Measurements from ENCODE around the gene ATP4A. TPM values are rescaled to one million over a fixed set of nuclear protein-coding genes. Genes with fewer than 3 reads are reported as not detected.

The ATP4A gene
- total RNA-seq, 3 donors from 2014 or later (not counting 1 experiment from before 2014, with no cell fraction given): not detected

DNA sequence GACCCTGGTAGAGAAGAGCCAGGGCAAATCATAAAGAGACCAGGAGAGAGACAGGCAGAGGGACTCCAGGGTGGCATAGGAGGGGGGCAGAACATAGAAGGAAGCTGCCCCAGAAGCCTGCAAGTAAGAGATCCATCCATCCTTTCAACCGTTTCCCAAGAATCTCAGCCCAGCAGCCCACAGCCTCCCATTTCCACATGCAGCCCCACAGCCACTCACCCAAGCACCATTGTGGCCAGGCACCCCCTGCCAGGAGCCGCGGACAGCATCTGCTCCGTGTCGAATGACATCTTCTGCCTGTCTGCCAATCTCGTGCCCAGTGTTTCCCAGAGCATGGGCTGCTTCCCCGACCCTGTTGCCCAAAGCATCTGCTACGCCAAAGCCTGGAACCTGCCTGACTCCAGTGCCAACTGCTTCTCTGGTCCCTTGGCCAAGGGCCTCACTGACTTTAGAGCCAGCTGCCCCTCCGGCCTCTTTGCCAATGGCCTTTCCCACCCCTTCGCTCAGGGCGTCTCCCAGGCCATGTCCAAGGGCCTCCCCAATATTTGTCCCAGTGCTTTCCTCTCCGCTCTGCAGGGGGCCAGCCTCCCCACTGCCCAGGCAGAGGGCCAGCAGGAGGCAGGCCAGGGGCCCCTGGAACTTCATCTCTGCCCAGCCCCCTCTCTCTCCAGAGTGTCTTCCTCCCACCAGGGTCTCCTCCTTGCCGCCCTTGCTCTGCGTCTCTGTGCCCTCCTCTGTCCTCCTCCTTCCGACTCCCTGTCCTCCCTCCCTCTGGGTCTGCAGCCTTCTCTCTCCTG is 50.4 kb downstream of the ATP4A start:
- Mint-ChIP-seq H3K27me3 (ENCODE audit: low read depth in 2 of 2) (peaks cover 7 to 19% of the 10 kb centered on the region in 2 donors), H3K4me1 (peaks cover 8 to 24% of the 10 kb centered on the region in 2 donors), H3K9me3 (no peaks in the 10 kb centered on the region), H3K36me3 (no peaks in the 10 kb centered on the region), H3K4me3 (peak overlapping the region; percentile 19), H3K27ac (no peak overlapping the region)
- Histone ChIP-seq H3K27ac (ENCODE audit: low read length) (no peak overlapping the region), H3K36me3 (ENCODE audit: control insufficient read depth, insufficient read depth, low read length) (no peaks in the 10 kb centered on the region), H3K9me3 (ENCODE audit: control insufficient read depth, insufficient read depth, low read length) (no peaks in the 10 kb centered on the region), H3K4me1 (ENCODE audit: control insufficient read depth, insufficient read depth, low read length) (peaks cover 23% of the 10 kb centered on the region), H3K4me3 (ENCODE audit: low read length) (no peak overlapping the region), H3K27me3 (ENCODE audit: control insufficient read depth, insufficient read depth, low read length) (peaks cover 11% of the 10 kb centered on the region)
- intact Hi-C loops (cut with micrococcal nuclease): no loop called here
- DNase-seq (no peak), ATAC-seq (no peak)
- TF ChIP-seq, protein P1, sequence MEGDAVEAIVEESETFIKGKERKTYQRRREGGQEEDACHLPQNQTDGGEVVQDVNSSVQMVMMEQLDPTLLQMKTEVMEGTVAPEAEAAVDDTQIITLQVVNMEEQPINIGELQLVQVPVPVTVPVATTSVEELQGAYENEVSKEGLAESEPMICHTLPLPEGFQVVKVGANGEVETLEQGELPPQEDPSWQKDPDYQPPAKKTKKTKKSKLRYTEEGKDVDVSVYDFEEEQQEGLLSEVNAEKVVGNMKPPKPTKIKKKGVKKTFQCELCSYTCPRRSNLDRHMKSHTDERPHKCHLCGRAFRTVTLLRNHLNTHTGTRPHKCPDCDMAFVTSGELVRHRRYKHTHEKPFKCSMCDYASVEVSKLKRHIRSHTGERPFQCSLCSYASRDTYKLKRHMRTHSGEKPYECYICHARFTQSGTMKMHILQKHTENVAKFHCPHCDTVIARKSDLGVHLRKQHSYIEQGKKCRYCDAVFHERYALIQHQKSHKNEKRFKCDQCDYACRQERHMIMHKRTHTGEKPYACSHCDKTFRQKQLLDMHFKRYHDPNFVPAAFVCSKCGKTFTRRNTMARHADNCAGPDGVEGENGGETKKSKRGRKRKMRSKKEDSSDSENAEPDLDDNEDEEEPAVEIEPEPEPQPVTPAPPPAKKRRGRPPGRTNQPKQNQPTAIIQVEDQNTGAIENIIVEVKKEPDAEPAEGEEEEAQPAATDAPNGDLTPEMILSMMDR (IDR thresholded peaks at IDR 0.05): no peak
- 92% methylated on average over 15 of the region's 15 CpGs for WGBS (ENCODE audit: insufficient coverage)

DNA sequence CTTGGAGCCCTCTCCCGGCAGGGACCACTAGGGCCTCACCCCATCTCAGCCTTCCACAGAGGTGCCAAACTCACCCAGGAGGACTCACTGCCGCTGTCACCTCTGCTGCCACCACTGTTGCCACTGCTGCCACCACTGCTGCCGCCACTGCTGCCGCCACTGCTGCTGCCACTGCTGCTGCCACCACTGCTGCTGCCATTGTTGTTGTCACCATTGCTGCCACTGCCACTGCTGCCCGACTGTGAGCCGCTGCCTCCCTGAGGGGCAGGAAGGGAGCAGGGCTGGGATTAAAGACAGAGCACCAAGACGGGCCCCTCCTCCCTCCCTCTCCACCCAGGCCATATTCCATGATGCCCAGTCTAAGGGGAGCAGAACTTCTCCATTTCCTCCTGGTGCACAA is 52.1 kb downstream of the ATP4A start:
- Mint-ChIP-seq H3K9me3 (no peaks in the 10 kb centered on the region), H3K27me3 (ENCODE audit: low read depth in 2 of 2) (peaks cover 7 to 19% of the 10 kb centered on the region in 2 donors), H3K36me3 (no peaks in the 10 kb centered on the region), H3K4me3 (peak overlapping the region; percentile 37), H3K27ac (no peak overlapping the region), H3K4me1 (peaks cover 8 to 24% of the 10 kb centered on the region in 2 donors)
- ATAC-seq (no peak), DNase-seq (no peak)
- Histone ChIP-seq H3K4me3 (ENCODE audit: low read length) (no peak overlapping the region), H3K27me3 (ENCODE audit: control insufficient read depth, insufficient read depth, low read length) (peaks cover 11% of the 10 kb centered on the region), H3K9me3 (ENCODE audit: control insufficient read depth, insufficient read depth, low read length) (no peaks in the 10 kb centered on the region), H3K27ac (ENCODE audit: low read length) (no peak overlapping the region), H3K36me3 (ENCODE audit: control insufficient read depth, insufficient read depth, low read length) (no peaks in the 10 kb centered on the region), H3K4me1 (ENCODE audit: control insufficient read depth, insufficient read depth, low read length) (peaks cover 23% of the 10 kb centered on the region)
- intact Hi-C loops (cut with micrococcal nuclease): loop anchor here (2.0 kb wide), 1 partner anchor 205 kb away; no protein-coding TSS in a partner anchor
- TF ChIP-seq, protein P1 (IDR thresholded peaks at IDR 0.05): no peak
- 81% methylated on average over 7 of the region's 7 CpGs for WGBS (ENCODE audit: insufficient coverage)

DNA sequence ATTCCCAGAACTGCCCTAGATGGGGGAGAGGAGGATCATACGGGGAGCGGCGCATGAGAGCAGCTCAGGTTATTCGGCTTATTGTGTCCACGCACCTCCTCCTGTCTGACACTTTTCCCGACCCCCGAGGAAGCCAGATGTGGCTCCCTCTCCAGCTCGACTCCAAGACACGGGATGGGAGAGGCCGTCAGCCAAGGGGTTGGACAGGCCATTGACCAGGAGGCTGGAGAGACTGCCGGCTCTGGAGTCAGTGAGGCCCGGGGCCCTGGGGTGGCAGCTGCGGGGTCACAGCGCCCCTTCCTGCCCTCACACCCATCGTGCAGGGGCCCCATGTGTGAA is 52.9 kb downstream of the ATP4A start:
- DNase-seq: no peak
- Mint-ChIP-seq H3K4me3 (peak overlapping the region; percentile 89), H3K4me1 (peaks cover 8 to 24% of the 10 kb centered on the region in 2 donors), H3K27me3 (ENCODE audit: low read depth in 2 of 2) (peaks cover 7 to 19% of the 10 kb centered on the region in 2 donors), H3K36me3 (no peaks in the 10 kb centered on the region), H3K27ac (peak overlapping the region in 1 of 2 donors; percentile 82), H3K9me3 (no peaks in the 10 kb centered on the region)
- Histone ChIP-seq H3K9me3 (ENCODE audit: control insufficient read depth, insufficient read depth, low read length) (no peaks in the 10 kb centered on the region), H3K27ac (ENCODE audit: low read length) (no peak overlapping the region), H3K27me3 (ENCODE audit: control insufficient read depth, insufficient read depth, low read length) (peaks cover 11% of the 10 kb centered on the region), H3K4me3 (ENCODE audit: low read length) (no peak overlapping the region), H3K4me1 (ENCODE audit: control insufficient read depth, insufficient read depth, low read length) (peaks cover 23% of the 10 kb centered on the region), H3K36me3 (ENCODE audit: control insufficient read depth, insufficient read depth, low read length) (no peaks in the 10 kb centered on the region)
- intact Hi-C loops (cut with micrococcal nuclease): loop anchor here (1.0 to 2.0 kb wide), 2 partner anchors 82 to 206 kb away; no protein-coding TSS in a partner anchor
- 17% methylated on average over 15 of the region's 15 CpGs for WGBS (ENCODE audit: insufficient coverage)
- no peak for ATAC-seq
- TF ChIP-seq, protein P1 (IDR thresholded peaks at IDR 0.05): peak; percentile 52
